ENCODE measurements around the gene PROCA1. TPM values are rescaled to one million over a fixed set of nuclear protein-coding genes. Genes with fewer than 3 reads are reported as not detected.

The PROCA1 gene
- polyA plus RNA-seq, 1 donor (not counting 4 experiments of a cell fraction or from before 2014, with no cell fraction given): 0.39 TPM

- no peak overlapping the region for H2AFZ ChIP-seq (ENCODE audit: control insufficient read depth, low read length)
- H3K4me2 ChIP-seq (ENCODE audit: control insufficient read depth, extremely low read depth, insufficient read depth, low read depth, low read length): no peak overlapping the region
- DNase-seq (ENCODE audit: low read depth, low spot score) (no peak), FAIRE-seq (no peak)
- H3K36me3 ChIP-seq (ENCODE audit: control insufficient read depth in 2 of 2, extremely low read depth in 1 of 2, insufficient read depth in 2 of 2, low read length in 2 of 2): peaks cover 52 to 63% of the 10 kb centered on the region in 2 experiments
- no peaks in the 10 kb centered on the region for H3K79me2 ChIP-seq (ENCODE audit: control insufficient read depth, insufficient read depth, low read length)
- peaks cover 2% of the 10 kb centered on the region for H4K20me1 ChIP-seq (ENCODE audit: control insufficient read depth, extremely low read depth, insufficient read depth, low read length)
- no peak overlapping the region for H3K27ac ChIP-seq (ENCODE audit: control insufficient read depth, insufficient read depth, low read length)
- dilution Hi-C loops (cut with MboI; ENCODE audit: extremely low pct_ligation_motif_present, low sequenced_read_pairs): no loop called here
- H3K27me3 ChIP-seq (ENCODE audit: control insufficient read depth, extremely low read depth, insufficient read depth, low read length): no peaks in the 10 kb centered on the region
- H3K4me3 ChIP-seq (ENCODE audit: control insufficient read depth in 2 of 3, extremely low read depth in 1 of 3, insufficient read depth in 2 of 3, low read depth in 1 of 3, low read length in 3 of 3): no peak overlapping the region
- no peak overlapping the region for H3K9ac ChIP-seq (ENCODE audit: control insufficient read depth, extremely low read depth, insufficient read depth, low read length)
- H3K9me3 ChIP-seq (ENCODE audit: control insufficient read depth, low read depth, low read length): no peaks in the 10 kb centered on the region
- peak in 1 of 3 experiments; percentile 26 for TF ChIP-seq CTCF (optimal IDR thresholded peaks at IDR 0.05 in 1 of 3, IDR thresholded peaks at IDR 0.05 in 1 of 3, conservative IDR thresholded peaks at IDR 0.05 in 1 of 3; ENCODE audit: extremely low read depth in 1 of 3, insufficient read depth in 2 of 3, low read length in 3 of 3)
- no peak for TF ChIP-seq EZH2 (IDR thresholded peaks at IDR 0.05; ENCODE audit: low read length)
- no peaks in the 10 kb centered on the region for H3K4me1 ChIP-seq (ENCODE audit: control insufficient read depth, extremely low read depth, insufficient read depth, low read length)
- no peaks in the 10 kb centered on the region for H3K9me1 ChIP-seq (ENCODE audit: control insufficient read depth, extremely low read depth, insufficient read depth, low read length)
Measured at GRCh38 chr17:28684963-28685362, 26.7 kb downstream of the PROCA1 start.

DNA sequence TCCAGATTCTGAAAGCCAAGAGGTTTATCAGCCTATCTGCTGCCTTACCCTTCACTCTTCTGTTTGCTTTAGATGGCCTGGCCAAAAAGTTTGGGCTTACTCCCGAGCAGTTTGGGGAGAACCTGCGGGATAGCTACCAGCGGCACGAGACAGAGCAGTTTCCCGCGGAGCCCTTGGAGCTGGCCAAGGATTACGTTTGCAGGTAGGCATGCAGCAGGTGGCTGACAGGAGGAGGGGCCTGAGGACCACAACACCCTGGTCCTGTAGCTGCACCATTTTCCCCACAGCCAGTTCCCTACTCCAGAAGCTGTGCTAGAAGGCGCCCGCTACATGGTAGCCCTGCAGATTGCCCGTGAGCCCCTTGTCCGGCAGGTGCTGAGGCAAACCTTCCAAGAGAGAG lies 29.0 kb downstream of the PROCA1 start:
- Histone ChIP-seq H4K20me1 (ENCODE audit: control insufficient read depth, extremely low read depth, insufficient read depth, low read length) (no peaks in the 10 kb centered on the region), H3K9ac (ENCODE audit: control insufficient read depth, extremely low read depth, insufficient read depth, low read length) (no peak overlapping the region), H3K9me3 (ENCODE audit: control insufficient read depth, low read depth, low read length) (no peaks in the 10 kb centered on the region), H3K27ac (ENCODE audit: control insufficient read depth, insufficient read depth, low read length) (no peak overlapping the region), H3K27me3 (ENCODE audit: control insufficient read depth, extremely low read depth, insufficient read depth, low read length) (no peaks in the 10 kb centered on the region), H3K9me1 (ENCODE audit: control insufficient read depth, extremely low read depth, insufficient read depth, low read length) (no peaks in the 10 kb centered on the region), H3K4me1 (ENCODE audit: control insufficient read depth, extremely low read depth, insufficient read depth, low read length) (no peaks in the 10 kb centered on the region), H3K4me2 (ENCODE audit: control insufficient read depth, extremely low read depth, insufficient read depth, low read depth, low read length) (no peak overlapping the region), H2AFZ (ENCODE audit: control insufficient read depth, low read length) (no peak overlapping the region), H3K36me3 (ENCODE audit: control insufficient read depth in 2 of 2, extremely low read depth in 1 of 2, insufficient read depth in 2 of 2, low read length in 2 of 2) (peaks cover 50 to 63% of the 10 kb centered on the region in 2 experiments), H3K4me3 (ENCODE audit: control insufficient read depth in 2 of 3, extremely low read depth in 1 of 3, insufficient read depth in 2 of 3, low read depth in 1 of 3, low read length in 3 of 3) (no peak overlapping the region), H3K79me2 (ENCODE audit: control insufficient read depth, insufficient read depth, low read length) (no peaks in the 10 kb centered on the region)
- no peak for FAIRE-seq
- dilution Hi-C loops (cut with MboI; ENCODE audit: extremely low pct_ligation_motif_present, low sequenced_read_pairs): no loop called here
- no peak for DNase-seq (ENCODE audit: low read depth, low spot score)
- TF ChIP-seq CTCF (optimal IDR thresholded peaks at IDR 0.05 in 1 of 3, IDR thresholded peaks at IDR 0.05 in 1 of 3, conservative IDR thresholded peaks at IDR 0.05 in 1 of 3; ENCODE audit: extremely low read depth in 1 of 3, insufficient read depth in 2 of 3, low read length in 3 of 3): no peak
- TF ChIP-seq EZH2 (IDR thresholded peaks at IDR 0.05; ENCODE audit: low read length): no peak

Data from keratinocyte (primary cell).